Gastroesophageal sphincter (tissue), 4 donors: ENCODE results near the gene MAP6. TPM values are rescaled to one million over a fixed set of nuclear protein-coding genes. Genes with fewer than 3 reads are reported as not detected.

Source experiments
- ATAC-seq: fragments of 150-250 bp; one replicate; pipeline ENCODE4 v1.9.1; 2016; ENCODE audit warnings: mild to moderate bottlenecking, moderate library complexity
- H3K27ac ChIP-seq, 4 donors: fragments of 200-600 bp; sonication (generic) in 3 of 4; 1 replicate in 3 of 4; 2 replicates in 1 of 4; pipeline ENCODE4 v1.5.1; 2016 to 2019
- H3K27me3 ChIP-seq: fragments of 200-600 bp; sonication (generic); one replicate; pipeline ENCODE4 v1.5.1; 2019
- H3K36me3 ChIP-seq, 2 donors: fragments of 200-600 bp; sonication (generic); one replicate each; pipeline ENCODE4 v1.5.1; 2019; ENCODE audit warnings: control low read depth in 1 of 2
- H3K4me1 ChIP-seq, 3 donors: fragments of 200-600 bp; sonication (generic); 1 replicate in 2 of 3; 2 replicates in 1 of 3; pipeline ENCODE4 v1.5.1; 2016 to 2019; ENCODE audit warnings: control low read depth in 2 of 3
- H3K4me3 ChIP-seq, 2 donors: fragments of 200-600 bp; sonication (generic); one replicate each; pipeline ENCODE4 v1.5.1; 2019; ENCODE audit warnings: mild to moderate bottlenecking in 1 of 2, moderate library complexity in 1 of 2
- H3K9me3 ChIP-seq, 3 donors: fragments of 200-600 bp; sonication (generic); one replicate each; pipeline ENCODE4 v1.5.1; 2017 to 2019; ENCODE audit warnings: control low read depth in 2 of 3
- CTCF ChIP-seq, 4 experiments: fragments of 200-600 bp in 2 of 4; fragments of 450-650 bp in 2 of 4; sonication (generic) in 1 of 4; IDR thresholded peaks; one replicate each; pipeline ENCODE4 v1.5.1; 2017 to 2019; ENCODE audit warnings: antibody characterized with exemption in 4 of 4, mild to moderate bottlenecking in 2 of 4, moderate library complexity in 2 of 4
- EP300 ChIP-seq: sonication (generic); formaldehyde crosslinking; IDR thresholded peaks from one replicate; pipeline ENCODE4 v1.6.1; 2017; ENCODE audit warnings: antibody characterized with exemption, mild to moderate bottlenecking
- POLR2A ChIP-seq, 2 donors: fragments of 450-650 bp; IDR thresholded peaks; one replicate each; pipeline ENCODE4 v1.6.1; 2017; ENCODE audit warnings: antibody characterized with exemption in 2 of 2, mild to moderate bottlenecking in 2 of 2, moderate library complexity in 1 of 2
- POLR2AphosphoS5 ChIP-seq: sonication (generic); formaldehyde crosslinking; IDR thresholded peaks from one replicate; pipeline ENCODE4 v1.6.1; 2017; ENCODE audit warnings: antibody characterized with exemption
- WGBS, 2 donors: methylation state at CpG; one replicate each; pipeline ENCODE4 v1.1.5; 2018; ENCODE audit warnings: low coverage in 1 of 2; 5-methylcytosine and 5-hydroxymethylcytosine counted together
- total RNA-seq, 4 donors: library from RNA; depleted of rRNA; stranded (reverse); fragments of >200 nt; gene quantifications; one replicate each; pipeline ENCODE4 v1.1.0, GENCODE V29; 2016

The MAP6 gene
- total RNA-seq, 4 donors from 2014 or later, result 23.3 to 35.5 (median 25.5) TPM

- Histone ChIP-seq H3K4me3 (no peak overlapping the region), H3K36me3 (no peaks in the 10 kb centered on the region), H3K27me3 (no peaks in the 10 kb centered on the region), H3K4me1 (peaks cover 0 to 35% (median 4%) of the 10 kb centered on the region in 3 donors), H3K27ac (no peak overlapping the region), H3K9me3 (no peaks in the 10 kb centered on the region)
- no peak for TF ChIP-seq CTCF (IDR thresholded peaks at IDR 0.05)
- no peak for TF ChIP-seq POLR2A (IDR thresholded peaks at IDR 0.05)
- no peak for TF ChIP-seq EP300
- WGBS, 2 donors, result 83 to 93% methylated on average over 5 to 8 of the region's 8 CpGs
- no peak for ATAC-seq
These were observed 77.5 kb downstream of the MAP6 start for GRCh38 chr11:75591371-75591770.

- H3K27me3 ChIP-seq, result no peaks in the 10 kb centered on the region
- no peaks in the 10 kb centered on the region for H3K36me3 ChIP-seq
- no peak overlapping the region for H3K27ac ChIP-seq
- no peaks in the 10 kb centered on the region for H3K9me3 ChIP-seq
- WGBS, 2 donors, result 26 to 100% methylated on average over 1 to 2 of the region's 2 CpGs
- H3K4me3 ChIP-seq, result no peak overlapping the region
- TF ChIP-seq CTCF (IDR thresholded peaks at IDR 0.05) (no peak), EP300 (no peak), POLR2A (IDR thresholded peaks at IDR 0.05) (no peak), POLR2AphosphoS5 (no peak)
- peaks cover 0 to 31% (median 4%) of the 10 kb centered on the region in 3 donors for H3K4me1 ChIP-seq
- ATAC-seq, result no peak
These were observed 78.9 kb downstream of the MAP6 start for GRCh38 chr11:75589933-75590332.

GRCh38 chr11:75589051-75589450 lies 79.8 kb downstream of the MAP6 start:
- WGBS, 2 donors, result 80 to 82% methylated on average over 1 to 5 of the region's 7 CpGs
- no peak for TF ChIP-seq CTCF (IDR thresholded peaks at IDR 0.05)
- TF ChIP-seq EP300, result no peak
- TF ChIP-seq POLR2A (IDR thresholded peaks at IDR 0.05), result no peak
- TF ChIP-seq POLR2AphosphoS5, result no peak
- Histone ChIP-seq H3K36me3 (no peaks in the 10 kb centered on the region), H3K4me3 (no peak overlapping the region), H3K27ac (no peak overlapping the region), H3K9me3 (no peaks in the 10 kb centered on the region), H3K4me1 (peaks cover 0 to 31% (median 5%) of the 10 kb centered on the region in 3 donors), H3K27me3 (no peaks in the 10 kb centered on the region)
- no peak for ATAC-seq

- Histone ChIP-seq H3K4me3 (no peak overlapping the region), H3K27me3 (no peaks in the 10 kb centered on the region), H3K36me3 (no peaks in the 10 kb centered on the region), H3K9me3 (no peaks in the 10 kb centered on the region), H3K4me1 (peaks cover 0 to 31% (median 7%) of the 10 kb centered on the region in 3 donors), H3K27ac (no peak overlapping the region)
- no peak for ATAC-seq
- TF ChIP-seq EP300 (no peak), CTCF (IDR thresholded peaks at IDR 0.05) (no peak), POLR2A (IDR thresholded peaks at IDR 0.05) (no peak), POLR2AphosphoS5 (no peak)
- 53% methylated on average over 2 of the region's 6 CpGs; no CpG with 5 or more reads in 1 of the 2 donors for WGBS, 2 donors
These were observed 80.8 kb downstream of the MAP6 start for GRCh38 chr11:75588051-75588481.

GRCh38 chr11:75586395-75586794 lies 82.4 kb downstream of the MAP6 start:
- WGBS, 2 donors, result 83 to 100% methylated on average over 1 of the region's 3 CpGs
- Histone ChIP-seq H3K4me3 (no peak overlapping the region), H3K4me1 (peaks cover 0 to 36% (median 4%) of the 10 kb centered on the region in 3 donors), H3K27ac (no peak overlapping the region), H3K9me3 (no peaks in the 10 kb centered on the region), H3K36me3 (no peaks in the 10 kb centered on the region), H3K27me3 (no peaks in the 10 kb centered on the region)
- TF ChIP-seq EP300 (no peak), POLR2AphosphoS5 (no peak), CTCF (IDR thresholded peaks at IDR 0.05) (no peak), POLR2A (IDR thresholded peaks at IDR 0.05) (no peak)
- ATAC-seq, result no peak
